HL-60/S4 treated with phorbol 12-myristate 13-acetate at 8.2 ng/mL for 4 days and 3 days (cell line): ENCODE data around the gene AVEN.
"Not testable (repeated sequence)": the region's sequence is repeated elsewhere in the genome, so short reads cannot be mapped to it uniquely, and the experiment has no call there.

Source experiments
- in situ Hi-C: fragments of 300-500 bp; cut with MboI; formaldehyde crosslinking; loops from 2 replicates; pipeline ENCODE4 v1.15.0; 2022; ENCODE audit warnings: low sequenced_read_pairs

AVEN gene

GRCh38 chr15:34038871-34039789, at the start of gene AVEN:
TSS of gene AVEN (minus strand) at chr15:34039204. CDS start at chr15:34039046, 158 bp downstream.
- in situ Hi-C loops = no loop called here

GRCh38 chr15:34085746-34086145, 46.7 kb upstream of the AVEN start:
- in situ Hi-C loops = no loop called here

GRCh38 chr15:34084086-34084485, 45.1 kb upstream of the AVEN start:
- in situ Hi-C loops = no loop called here

GRCh38 chr15:34079904-34080303, 40.9 kb upstream of the AVEN start:
- in situ Hi-C loops = no loop called here

GRCh38 chr15:34078900-34079299, 39.9 kb upstream of the AVEN start:
- in situ Hi-C loops = no loop called here

GRCh38 chr15:34076785-34077184, 37.8 kb upstream of the AVEN start:
- in situ Hi-C loops = no loop called here

GRCh38 chr15:34070003-34070402, 31.0 kb upstream of the AVEN start:
- in situ Hi-C loops = no loop called here

GRCh38 chr15:34065941-34066340, 26.9 kb upstream of the AVEN start:
- in situ Hi-C loops = no loop called here

- in situ Hi-C loops = no loop called here
Observed at GRCh38 chr15:34065261-34065660, 26.3 kb upstream of the AVEN start.

- in situ Hi-C loops = no loop called here
Observed at GRCh38 chr15:34064438-34064837, 25.4 kb upstream of the AVEN start.

- in situ Hi-C loops = no loop called here
Observed at GRCh38 chr15:34059946-34060345, 20.9 kb upstream of the AVEN start.

GRCh38 chr15:34059476-34059875, 20.5 kb upstream of the AVEN start:
- in situ Hi-C loops = no loop called here

- in situ Hi-C loops = no loop called here
Observed at GRCh38 chr15:34056911-34057310, 17.9 kb upstream of the AVEN start.

GRCh38 chr15:34055868-34056595, 17.0 kb upstream of the AVEN start:
- in situ Hi-C loops = no loop called here

GRCh38 chr15:34054081-34054707, 15.2 kb upstream of the AVEN start:
- in situ Hi-C loops = no loop called here

GRCh38 chr15:34050385-34050784, 11.4 kb upstream of the AVEN start:
- in situ Hi-C loops = not testable (repeated sequence)

GRCh38 chr15:34049112-34049511, 10.1 kb upstream of the AVEN start:
- in situ Hi-C loops = no loop called here

- in situ Hi-C loops = no loop called here
Observed at GRCh38 chr15:34047893-34048775, 9.1 kb upstream of the AVEN start.

- in situ Hi-C loops = no loop called here
Observed at GRCh38 chr15:34046471-34047145, 7.6 kb upstream of the AVEN start.

GRCh38 chr15:34043813-34044212, 4.8 kb upstream of the AVEN start:
- in situ Hi-C loops = no loop called here
